Ascending aorta (tissue), 2 donors: ENCODE data around the gene PHF19. TPM values are rescaled to one million over a fixed set of nuclear protein-coding genes. Genes with fewer than 3 reads are reported as not detected.

Experiments used
- DNase-seq, 2 donors: peaks; one replicate each; pipeline ENCODE4 v3.0.0-alpha.2; 2019; ENCODE audit warnings: low spot score in 2 of 2
- H3K27ac ChIP-seq, 2 donors: fragments of 200-600 bp; sonication (generic); one replicate each; pipeline ENCODE4 v1.5.1; 2016 to 2017; ENCODE audit warnings: mild to moderate bottlenecking in 1 of 2
- H3K27me3 ChIP-seq: fragments of 200-600 bp; sonication (generic); one replicate; pipeline ENCODE4 v1.5.1; 2017
- H3K36me3 ChIP-seq, 2 donors: fragments of 200-600 bp; sonication (generic); one replicate each; pipeline ENCODE4 v1.5.1; 2016
- H3K4me1 ChIP-seq, 2 donors: fragments of 200-600 bp; sonication (generic); one replicate each; pipeline ENCODE4 v1.5.1; 2016 to 2017; ENCODE audit warnings: mild to moderate bottlenecking in 1 of 2
- H3K4me3 ChIP-seq, 2 donors: fragments of 200-600 bp; sonication (generic); one replicate each; pipeline ENCODE4 v1.5.1; 2016 to 2017; ENCODE audit warnings: mild to moderate bottlenecking in 1 of 2
- H3K9me3 ChIP-seq, 2 donors: fragments of 200-600 bp; sonication (generic); one replicate each; pipeline ENCODE4 v1.5.1; 2016
- intact Hi-C: fragments of 100-400 bp; cut with DNase I; formaldehyde crosslinking; loops from one replicate; pipeline ENCODE4 v1.15.1; 2023
- total RNA-seq: library from RNA; depleted of rRNA; stranded (reverse); fragments of >200 nt; gene quantifications from one replicate; pipeline ENCODE4 v1.1.0, GENCODE V29; 2016
- TF ChIP-seq, protein P1 (sequence below), 3 experiments: fragments of 200-600 bp in 2 of 3; fragments of 450-650 bp in 1 of 3; sonication (generic) in 2 of 3; IDR thresholded peaks; one replicate each; pipeline ENCODE4 v1.5.1; 2016 to 2019; ENCODE audit warnings: antibody characterized with exemption in 3 of 3, mild to moderate bottlenecking in 1 of 3, moderate library complexity in 1 of 3

The PHF19 gene
- total RNA-seq, 1 donor from 2014 or later, result 33.0 TPM

DNA sequence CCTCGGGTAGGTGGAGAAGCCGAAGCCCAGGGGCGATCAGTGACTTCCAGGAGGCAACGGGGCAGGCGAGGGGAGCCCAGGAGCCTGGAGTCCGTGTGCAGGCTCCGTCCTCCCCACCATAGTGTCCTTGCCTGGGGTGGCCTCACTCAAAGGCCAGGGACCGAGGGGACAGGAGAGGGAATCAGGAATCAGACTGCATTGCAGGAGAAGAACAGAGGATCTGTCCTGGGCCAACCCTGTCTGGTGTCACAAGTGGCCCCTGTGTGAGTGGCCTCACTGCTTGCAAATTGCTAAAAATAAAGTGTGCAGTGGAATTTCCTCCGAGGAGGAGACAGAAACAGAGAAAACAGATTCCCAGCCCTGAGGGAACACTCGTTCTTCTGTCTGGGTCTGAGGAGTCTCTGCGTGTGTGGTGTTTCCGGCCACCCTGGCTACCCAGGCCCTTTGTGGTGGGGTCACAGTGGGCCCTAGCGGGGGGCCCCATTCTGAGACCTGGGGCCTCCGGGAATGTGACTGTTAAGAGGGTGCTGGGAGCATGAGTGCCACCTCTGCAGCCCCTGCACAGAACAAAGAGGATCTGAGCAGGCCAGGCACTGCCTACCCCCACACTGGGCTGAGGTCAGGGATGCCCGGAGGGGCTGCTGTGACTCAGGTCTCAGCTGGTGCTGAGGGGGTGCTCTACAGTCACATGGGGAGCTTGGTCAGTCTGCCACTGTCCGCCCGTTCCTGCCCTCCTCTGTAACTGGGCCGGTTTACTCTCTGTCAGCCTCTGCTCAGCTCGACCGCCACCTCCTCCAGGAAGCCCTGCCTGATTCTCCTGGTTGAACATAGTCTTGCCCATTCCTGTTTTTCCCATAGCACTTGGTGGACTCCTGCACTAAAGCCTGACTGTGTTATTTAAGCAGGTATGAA lies 42.2 kb upstream of the PHF19 start:
- Histone ChIP-seq H3K4me3 (peak overlapping the region in 1 of 2 donors; percentile 32), H3K36me3 (no peaks in the 10 kb centered on the region), H3K4me1 (peaks cover 38 to 73% of the 10 kb centered on the region in 2 donors), H3K27ac (peak overlapping the region; percentile 97 to 98), H3K9me3 (no peaks in the 10 kb centered on the region), H3K27me3 (no peaks in the 10 kb centered on the region)
- intact Hi-C loops, result loop anchor here (1.0 to 5.0 kb wide), 2 partner anchors 9 to 42 kb away; partner anchors contain the start of gene PHF19
- TF ChIP-seq, protein P1, sequence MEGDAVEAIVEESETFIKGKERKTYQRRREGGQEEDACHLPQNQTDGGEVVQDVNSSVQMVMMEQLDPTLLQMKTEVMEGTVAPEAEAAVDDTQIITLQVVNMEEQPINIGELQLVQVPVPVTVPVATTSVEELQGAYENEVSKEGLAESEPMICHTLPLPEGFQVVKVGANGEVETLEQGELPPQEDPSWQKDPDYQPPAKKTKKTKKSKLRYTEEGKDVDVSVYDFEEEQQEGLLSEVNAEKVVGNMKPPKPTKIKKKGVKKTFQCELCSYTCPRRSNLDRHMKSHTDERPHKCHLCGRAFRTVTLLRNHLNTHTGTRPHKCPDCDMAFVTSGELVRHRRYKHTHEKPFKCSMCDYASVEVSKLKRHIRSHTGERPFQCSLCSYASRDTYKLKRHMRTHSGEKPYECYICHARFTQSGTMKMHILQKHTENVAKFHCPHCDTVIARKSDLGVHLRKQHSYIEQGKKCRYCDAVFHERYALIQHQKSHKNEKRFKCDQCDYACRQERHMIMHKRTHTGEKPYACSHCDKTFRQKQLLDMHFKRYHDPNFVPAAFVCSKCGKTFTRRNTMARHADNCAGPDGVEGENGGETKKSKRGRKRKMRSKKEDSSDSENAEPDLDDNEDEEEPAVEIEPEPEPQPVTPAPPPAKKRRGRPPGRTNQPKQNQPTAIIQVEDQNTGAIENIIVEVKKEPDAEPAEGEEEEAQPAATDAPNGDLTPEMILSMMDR (IDR thresholded peaks at IDR 0.05), result no peak
- no peak for DNase-seq

GRCh38 chr9:120917929-120918762 lies 41.2 kb upstream of the PHF19 start:
- H3K4me3 ChIP-seq, result no peak overlapping the region
- intact Hi-C loops, result loop anchor here (1.0 to 5.0 kb wide), 2 partner anchors 10 to 41 kb away; partner anchors contain the start of gene PHF19

GRCh38 chr9:120916991-120917880 lies 40.2 kb upstream of the PHF19 start:
- TF ChIP-seq, protein P1 (IDR thresholded peaks at IDR 0.05), result no peak
- Histone ChIP-seq H3K36me3 (peaks cover 12% of the 10 kb centered on the region in 2 donors), H3K27ac (peak overlapping the region; percentile 97 to 98), H3K9me3 (no peaks in the 10 kb centered on the region), H3K4me1 (peaks cover 36 to 63% of the 10 kb centered on the region in 2 donors), H3K27me3 (no peaks in the 10 kb centered on the region), H3K4me3 (no peak overlapping the region)
- intact Hi-C loops, result loop anchor here (1.0 to 5.0 kb wide), 2 partner anchors 19 to 40 kb away; partner anchors contain the start of gene PHF19
- no peak for DNase-seq

More at GRCh38 chr9:120917929-120918762, 41.2 kb upstream of the PHF19 start:
- no peaks in the 10 kb centered on the region for H3K27me3 ChIP-seq
- DNase-seq, result no peak
- TF ChIP-seq, protein P1 (IDR thresholded peaks at IDR 0.05), result no peak
- no peaks in the 10 kb centered on the region for H3K9me3 ChIP-seq
- peak overlapping the region; percentile 97 to 98 for H3K27ac ChIP-seq
- peaks cover 38 to 71% of the 10 kb centered on the region in 2 donors for H3K4me1 ChIP-seq
- peaks cover 3% of the 10 kb centered on the region in 2 donors for H3K36me3 ChIP-seq

- Histone ChIP-seq H3K4me1 (peaks cover 31 to 56% of the 10 kb centered on the region in 2 donors), H3K27ac (peak overlapping the region; percentile 97 to 98), H3K4me3 (no peak overlapping the region), H3K36me3 (peaks cover 14 to 17% of the 10 kb centered on the region in 2 donors), H3K9me3 (no peaks in the 10 kb centered on the region), H3K27me3 (no peaks in the 10 kb centered on the region)
- TF ChIP-seq, protein P1 (IDR thresholded peaks at IDR 0.05), result peak; percentile 20 to 39 (median 27)
- DNase-seq, result peak; percentile 61 to 92
- intact Hi-C loops, result loop anchor here (1.0 to 5.0 kb wide), 2 partner anchors 20 to 39 kb away; partner anchors contain the start of gene PHF19
Observed at GRCh38 chr9:120916588-120916987, 39.6 kb upstream of the PHF19 start.
